ENCODE results near the gene MXRA8.

Gene MXRA8

GRCh38 chr1:1336931-1337792 lies 21.2 kb downstream of the MXRA8 start:
- H3K4me3 ChIP-seq (replicated peaks; ENCODE audit: insufficient read depth, low read length) = no peak overlapping the region
- TF ChIP-seq POLR2AphosphoS5 (IDR thresholded peaks at IDR 0.05; ENCODE audit: low read depth) = no peak
- TF ChIP-seq, protein P1, sequence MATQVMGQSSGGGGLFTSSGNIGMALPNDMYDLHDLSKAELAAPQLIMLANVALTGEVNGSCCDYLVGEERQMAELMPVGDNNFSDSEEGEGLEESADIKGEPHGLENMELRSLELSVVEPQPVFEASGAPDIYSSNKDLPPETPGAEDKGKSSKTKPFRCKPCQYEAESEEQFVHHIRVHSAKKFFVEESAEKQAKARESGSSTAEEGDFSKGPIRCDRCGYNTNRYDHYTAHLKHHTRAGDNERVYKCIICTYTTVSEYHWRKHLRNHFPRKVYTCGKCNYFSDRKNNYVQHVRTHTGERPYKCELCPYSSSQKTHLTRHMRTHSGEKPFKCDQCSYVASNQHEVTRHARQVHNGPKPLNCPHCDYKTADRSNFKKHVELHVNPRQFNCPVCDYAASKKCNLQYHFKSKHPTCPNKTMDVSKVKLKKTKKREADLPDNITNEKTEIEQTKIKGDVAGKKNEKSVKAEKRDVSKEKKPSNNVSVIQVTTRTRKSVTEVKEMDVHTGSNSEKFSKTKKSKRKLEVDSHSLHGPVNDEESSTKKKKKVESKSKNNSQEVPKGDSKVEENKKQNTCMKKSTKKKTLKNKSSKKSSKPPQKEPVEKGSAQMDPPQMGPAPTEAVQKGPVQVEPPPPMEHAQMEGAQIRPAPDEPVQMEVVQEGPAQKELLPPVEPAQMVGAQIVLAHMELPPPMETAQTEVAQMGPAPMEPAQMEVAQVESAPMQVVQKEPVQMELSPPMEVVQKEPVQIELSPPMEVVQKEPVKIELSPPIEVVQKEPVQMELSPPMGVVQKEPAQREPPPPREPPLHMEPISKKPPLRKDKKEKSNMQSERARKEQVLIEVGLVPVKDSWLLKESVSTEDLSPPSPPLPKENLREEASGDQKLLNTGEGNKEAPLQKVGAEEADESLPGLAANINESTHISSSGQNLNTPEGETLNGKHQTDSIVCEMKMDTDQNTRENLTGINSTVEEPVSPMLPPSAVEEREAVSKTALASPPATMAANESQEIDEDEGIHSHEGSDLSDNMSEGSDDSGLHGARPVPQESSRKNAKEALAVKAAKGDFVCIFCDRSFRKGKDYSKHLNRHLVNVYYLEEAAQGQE (IDR thresholded peaks at IDR 0.05; ENCODE audit: insufficient replicate concordance, low read depth) = no peak
- TF ChIP-seq SPI1 (IDR thresholded peaks at IDR 0.05; ENCODE audit: borderline replicate concordance, low read depth) = no peak
- TF ChIP-seq, protein P2, sequence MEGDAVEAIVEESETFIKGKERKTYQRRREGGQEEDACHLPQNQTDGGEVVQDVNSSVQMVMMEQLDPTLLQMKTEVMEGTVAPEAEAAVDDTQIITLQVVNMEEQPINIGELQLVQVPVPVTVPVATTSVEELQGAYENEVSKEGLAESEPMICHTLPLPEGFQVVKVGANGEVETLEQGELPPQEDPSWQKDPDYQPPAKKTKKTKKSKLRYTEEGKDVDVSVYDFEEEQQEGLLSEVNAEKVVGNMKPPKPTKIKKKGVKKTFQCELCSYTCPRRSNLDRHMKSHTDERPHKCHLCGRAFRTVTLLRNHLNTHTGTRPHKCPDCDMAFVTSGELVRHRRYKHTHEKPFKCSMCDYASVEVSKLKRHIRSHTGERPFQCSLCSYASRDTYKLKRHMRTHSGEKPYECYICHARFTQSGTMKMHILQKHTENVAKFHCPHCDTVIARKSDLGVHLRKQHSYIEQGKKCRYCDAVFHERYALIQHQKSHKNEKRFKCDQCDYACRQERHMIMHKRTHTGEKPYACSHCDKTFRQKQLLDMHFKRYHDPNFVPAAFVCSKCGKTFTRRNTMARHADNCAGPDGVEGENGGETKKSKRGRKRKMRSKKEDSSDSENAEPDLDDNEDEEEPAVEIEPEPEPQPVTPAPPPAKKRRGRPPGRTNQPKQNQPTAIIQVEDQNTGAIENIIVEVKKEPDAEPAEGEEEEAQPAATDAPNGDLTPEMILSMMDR (IDR thresholded peaks at IDR 0.05; ENCODE audit: insufficient read depth, low read length) = no peak
- no peak for TF ChIP-seq GABPA (IDR thresholded peaks at IDR 0.05; ENCODE audit: low read depth)
- DNase-seq (ENCODE audit: low read depth in 1 of 2, low spot score in 1 of 2) = no peak
- no peaks in the 10 kb centered on the region for H3K27me3 ChIP-seq (ENCODE audit: insufficient read depth, poor library complexity, severe bottlenecking)
- no peak overlapping the region for H3K27ac ChIP-seq (replicated peaks)

- no peaks in the 10 kb centered on the region for H3K27me3 ChIP-seq (ENCODE audit: insufficient read depth, poor library complexity, severe bottlenecking)
Observed at GRCh38 chr1:1336446-1336845, 21.9 kb downstream of the MXRA8 start.

GRCh38 chr1:1335792-1336248 lies 22.5 kb downstream of the MXRA8 start:
- TF ChIP-seq GABPA (IDR thresholded peaks at IDR 0.05; ENCODE audit: low read depth) (no peak), SPI1 (IDR thresholded peaks at IDR 0.05; ENCODE audit: borderline replicate concordance, low read depth) (no peak), POLR2AphosphoS5 (IDR thresholded peaks at IDR 0.05; ENCODE audit: low read depth) (no peak)
- TF ChIP-seq, protein P2 (IDR thresholded peaks at IDR 0.05; ENCODE audit: insufficient read depth, low read length) = no peak
- TF ChIP-seq, protein P1 (IDR thresholded peaks at IDR 0.05; ENCODE audit: insufficient replicate concordance, low read depth) = no peak
- Histone ChIP-seq H3K4me3 (replicated peaks; ENCODE audit: insufficient read depth, low read length) (no peak overlapping the region), H3K27ac (replicated peaks) (no peak overlapping the region), H3K27me3 (ENCODE audit: insufficient read depth, poor library complexity, severe bottlenecking) (no peaks in the 10 kb centered on the region)
- no peak for DNase-seq (ENCODE audit: low read depth in 1 of 2, low spot score in 1 of 2)

More at GRCh38 chr1:1336446-1336845, 21.9 kb downstream of the MXRA8 start:
- no peak for DNase-seq (ENCODE audit: low read depth in 1 of 2, low spot score in 1 of 2)
- Histone ChIP-seq H3K4me3 (replicated peaks; ENCODE audit: insufficient read depth, low read length) (no peak overlapping the region), H3K27ac (replicated peaks) (no peak overlapping the region)
- TF ChIP-seq GABPA (IDR thresholded peaks at IDR 0.05; ENCODE audit: low read depth) (no peak), POLR2AphosphoS5 (IDR thresholded peaks at IDR 0.05; ENCODE audit: low read depth) (no peak), SPI1 (IDR thresholded peaks at IDR 0.05; ENCODE audit: borderline replicate concordance, low read depth) (no peak)
- TF ChIP-seq, protein P1 (IDR thresholded peaks at IDR 0.05; ENCODE audit: insufficient replicate concordance, low read depth) = no peak
- TF ChIP-seq, protein P2 (IDR thresholded peaks at IDR 0.05; ENCODE audit: insufficient read depth, low read length) = no peak
